AG09309 (cell line): Measurements from ENCODE around the gene IZUMO4.

Experiments used
- DNase-seq: peaks from one replicate; pipeline ENCODE4 v3.0.0-alpha.2; 2010; ENCODE audit warnings: low read depth
- H3K4me3 ChIP-seq: 2 replicates; pipeline ENCODE4 v1.5.1; 2011; ENCODE audit warnings: mild to moderate bottlenecking, low read depth, low read length, moderate library complexity; ENCODE audit not compliant: control insufficient read depth
- TF ChIP-seq, protein P1 (sequence below): IDR thresholded peaks from 2 replicates; pipeline ENCODE4 v1.5.1; 2011; ENCODE audit warnings: mild to moderate bottlenecking, low read depth, low read length, inconsistent platforms; ENCODE audit not compliant: insufficient read depth, control insufficient read depth; ENCODE audit errors: missing control alignments

Gene IZUMO4

DNA sequence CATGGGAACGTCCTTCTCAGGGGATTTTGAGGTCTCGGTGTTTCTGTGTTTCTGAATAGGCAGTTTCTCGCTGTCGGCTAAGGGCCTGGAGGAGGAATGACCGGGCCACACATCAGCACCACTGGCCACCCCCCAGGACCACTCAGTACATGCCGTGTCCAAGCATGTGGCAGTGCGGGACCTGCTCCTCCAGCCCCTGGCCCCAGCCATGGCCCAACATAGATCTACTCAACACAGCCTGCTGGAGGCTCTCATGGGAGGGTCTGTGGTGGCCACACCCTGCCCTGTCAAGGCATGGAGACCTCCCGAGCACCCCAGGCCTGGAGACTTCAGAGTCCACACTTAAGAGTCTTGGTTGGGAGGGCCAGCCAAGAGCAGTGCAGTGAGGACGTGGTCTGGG lies 17.5 kb downstream of the IZUMO4 start:
- DNase-seq, result no peak
- H3K4me3 ChIP-seq, result no peak overlapping the region
- TF ChIP-seq, protein P1, sequence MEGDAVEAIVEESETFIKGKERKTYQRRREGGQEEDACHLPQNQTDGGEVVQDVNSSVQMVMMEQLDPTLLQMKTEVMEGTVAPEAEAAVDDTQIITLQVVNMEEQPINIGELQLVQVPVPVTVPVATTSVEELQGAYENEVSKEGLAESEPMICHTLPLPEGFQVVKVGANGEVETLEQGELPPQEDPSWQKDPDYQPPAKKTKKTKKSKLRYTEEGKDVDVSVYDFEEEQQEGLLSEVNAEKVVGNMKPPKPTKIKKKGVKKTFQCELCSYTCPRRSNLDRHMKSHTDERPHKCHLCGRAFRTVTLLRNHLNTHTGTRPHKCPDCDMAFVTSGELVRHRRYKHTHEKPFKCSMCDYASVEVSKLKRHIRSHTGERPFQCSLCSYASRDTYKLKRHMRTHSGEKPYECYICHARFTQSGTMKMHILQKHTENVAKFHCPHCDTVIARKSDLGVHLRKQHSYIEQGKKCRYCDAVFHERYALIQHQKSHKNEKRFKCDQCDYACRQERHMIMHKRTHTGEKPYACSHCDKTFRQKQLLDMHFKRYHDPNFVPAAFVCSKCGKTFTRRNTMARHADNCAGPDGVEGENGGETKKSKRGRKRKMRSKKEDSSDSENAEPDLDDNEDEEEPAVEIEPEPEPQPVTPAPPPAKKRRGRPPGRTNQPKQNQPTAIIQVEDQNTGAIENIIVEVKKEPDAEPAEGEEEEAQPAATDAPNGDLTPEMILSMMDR, result no peak

DNA sequence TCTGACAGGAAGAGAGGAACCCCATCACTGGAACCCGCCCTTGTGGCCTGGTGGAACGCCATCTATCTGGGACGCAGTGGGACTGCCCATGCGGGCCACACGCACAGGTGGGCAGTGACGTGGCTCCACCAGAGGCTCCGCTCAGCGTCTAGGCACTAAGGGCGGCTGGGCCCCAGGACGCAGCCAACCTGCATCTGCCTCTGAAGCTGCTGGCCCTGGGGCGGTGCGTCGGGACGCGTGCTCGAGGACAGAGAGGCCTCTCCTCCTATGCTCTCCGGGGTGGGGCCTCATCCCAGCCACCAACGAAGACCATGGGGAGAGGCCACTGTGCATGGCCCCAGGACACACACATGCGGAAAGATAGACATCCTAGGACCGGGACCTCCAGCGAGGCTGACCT lies 18.1 kb downstream of the IZUMO4 start:
- no peak for DNase-seq
- TF ChIP-seq, protein P1, result no peak
- no peak overlapping the region for H3K4me3 ChIP-seq

DNA sequence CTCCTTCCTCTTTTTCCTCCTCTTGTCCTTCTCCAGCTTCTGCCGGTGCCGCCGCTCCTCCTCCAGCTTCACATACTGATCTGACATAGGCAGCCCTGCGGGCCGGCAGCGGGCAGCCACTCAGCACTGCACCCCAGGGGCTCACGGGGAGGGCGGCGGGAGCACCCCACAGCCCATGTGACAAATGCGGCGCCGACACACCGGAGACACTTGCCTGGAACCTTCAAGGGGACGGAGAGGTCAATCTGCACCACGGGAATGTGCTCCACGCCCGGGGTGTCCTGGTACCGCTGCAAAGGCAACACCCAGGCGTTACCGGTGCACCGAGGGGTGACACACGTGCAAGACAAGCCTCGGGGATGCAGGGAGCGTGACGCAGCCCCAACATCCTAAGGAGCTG lies 18.6 kb downstream of the IZUMO4 start:
- no peak for DNase-seq
- H3K4me3 ChIP-seq, result no peak overlapping the region
- TF ChIP-seq, protein P1, result no peak

DNA sequence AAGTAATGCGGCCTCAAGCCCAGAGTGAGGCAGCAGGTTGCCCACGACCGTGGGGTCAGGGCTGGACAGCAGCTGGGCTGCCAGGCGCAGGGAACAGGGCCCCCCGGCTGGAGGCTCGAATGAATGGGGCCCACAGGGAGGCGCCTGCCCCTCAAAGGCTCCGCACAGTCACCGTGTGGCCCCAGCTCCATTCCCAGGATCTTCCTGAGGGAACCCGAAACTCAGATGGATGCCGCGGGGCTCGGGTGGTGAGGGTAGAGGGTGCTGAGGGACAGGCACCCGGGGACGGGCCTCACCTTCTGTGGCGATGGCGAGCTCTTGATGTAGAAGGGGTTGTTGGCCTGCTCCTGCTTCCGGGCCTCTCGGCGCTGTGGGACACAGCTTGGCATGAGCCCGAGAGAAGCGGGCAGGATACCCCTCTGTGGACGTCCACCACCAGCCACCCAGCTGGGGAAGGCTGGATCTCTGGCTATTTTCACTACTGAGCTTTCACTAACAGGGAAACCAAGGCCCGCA lies 19.3 kb downstream of the IZUMO4 start:
- no peak for DNase-seq
- no peak overlapping the region for H3K4me3 ChIP-seq
- TF ChIP-seq, protein P1, result no peak

DNA sequence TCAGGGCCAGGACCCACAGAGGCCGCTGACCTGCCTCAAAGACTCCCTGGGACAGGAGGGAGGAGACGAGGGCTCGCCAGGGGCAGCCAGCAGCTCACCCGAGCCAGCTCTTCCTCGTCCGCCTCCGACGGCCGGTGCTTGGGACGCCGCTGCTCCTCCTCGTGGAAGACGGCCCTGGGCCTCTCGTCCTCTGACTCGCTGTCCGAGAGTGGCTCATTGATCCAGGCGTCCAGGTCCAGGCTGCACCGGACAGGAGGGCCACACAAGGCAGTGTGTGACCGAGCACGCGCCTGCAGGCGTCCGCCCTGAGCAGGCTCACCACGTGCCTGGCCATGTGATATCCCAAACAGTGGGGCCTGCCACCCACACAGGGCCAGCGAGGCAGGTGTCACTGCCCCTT lies 19.8 kb downstream of the IZUMO4 start:
- TF ChIP-seq, protein P1, result no peak
- H3K4me3 ChIP-seq, result no peak overlapping the region
- no peak for DNase-seq

DNA sequence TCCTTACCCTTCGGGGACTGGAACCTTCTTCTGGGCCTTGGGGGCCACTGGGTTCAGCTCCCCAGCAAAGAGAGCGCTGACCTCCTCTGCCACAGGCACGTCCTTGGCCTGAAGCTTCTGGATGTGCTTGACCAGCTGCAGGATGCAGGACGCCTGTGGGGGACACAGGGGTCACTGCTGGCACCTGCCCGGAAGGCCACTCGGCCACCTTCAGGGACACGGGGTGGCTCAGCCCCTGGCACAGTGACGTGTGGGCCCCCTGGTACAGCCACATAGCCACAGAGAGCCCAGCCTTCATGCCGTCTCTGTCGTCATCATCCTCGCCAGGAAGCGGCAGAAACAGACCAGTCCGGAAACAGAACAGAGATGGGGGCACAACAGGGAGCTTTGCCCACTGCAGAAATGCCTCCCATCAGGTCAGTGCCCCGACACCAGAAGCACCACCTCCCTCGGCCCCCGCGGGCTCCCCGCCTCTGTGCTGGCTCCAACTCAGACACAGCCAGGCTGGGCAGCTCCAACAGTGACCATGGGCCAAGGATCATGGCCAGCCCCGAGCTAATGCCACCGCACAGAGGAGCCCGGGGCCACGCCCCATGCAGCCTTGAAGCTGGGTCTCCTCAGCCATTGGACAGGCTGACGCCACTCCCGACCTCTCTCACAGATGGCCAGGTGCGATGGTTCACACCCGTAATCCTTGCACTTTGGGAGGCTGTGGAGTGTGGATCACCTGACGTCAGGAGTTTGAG lies 20.7 kb downstream of the IZUMO4 start:
- DNase-seq, result no peak
- H3K4me3 ChIP-seq, result no peak overlapping the region
- TF ChIP-seq, protein P1, result no peak

DNA sequence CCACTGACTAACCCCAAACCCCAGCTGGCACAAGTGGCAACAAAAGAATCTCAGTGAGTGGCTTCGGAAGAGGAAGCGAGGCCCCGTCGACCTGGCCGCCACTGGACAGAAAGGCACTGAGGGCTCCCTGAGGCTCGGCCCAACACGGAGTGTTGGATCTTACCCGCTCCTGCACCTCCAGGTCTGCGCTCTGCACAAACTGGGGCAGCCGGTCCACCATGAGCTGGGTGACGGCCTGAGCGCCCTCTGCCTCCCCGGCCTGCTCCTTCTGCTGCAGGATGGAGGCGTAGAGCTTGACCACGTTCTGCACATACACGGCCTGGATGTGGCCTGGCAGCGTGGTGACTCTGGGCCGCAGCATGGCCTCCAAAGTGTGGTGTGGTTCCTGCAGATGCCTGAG lies 21.7 kb downstream of the IZUMO4 start:
- TF ChIP-seq, protein P1, result no peak
- no peak for DNase-seq
- H3K4me3 ChIP-seq, result no peak overlapping the region
